Measurements from ENCODE around the gene MT2A. TPM values are rescaled to one million over a fixed set of nuclear protein-coding genes. Genes with fewer than 3 reads are reported as not detected.

Gene MT2A
- total RNA-seq, 1 donor from 2014 or later = 419 TPM

- no peak for DNase-seq (ENCODE audit: extremely low spot score, unreplicated experiment)
- Mint-ChIP-seq H3K9me3 (ENCODE audit: unreplicated experiment) (peaks cover 6% of the 10 kb centered on the region), H3K27me3 (ENCODE audit: unreplicated experiment) (peaks cover 16% of the 10 kb centered on the region)
Measured at GRCh38 chr16:56600398-56600999, 7.9 kb upstream of the MT2A start.

GRCh38 chr16:56601325-56601724 lies 7.1 kb upstream of the MT2A start:
- peaks cover 15% of the 10 kb centered on the region for H3K4me1 Mint-ChIP-seq (ENCODE audit: unreplicated experiment)
- peaks cover 6% of the 10 kb centered on the region for H3K9me3 Mint-ChIP-seq (ENCODE audit: unreplicated experiment)
- peaks cover 11% of the 10 kb centered on the region for H3K27me3 Mint-ChIP-seq (ENCODE audit: unreplicated experiment)
- H3K4me3 Mint-ChIP-seq (ENCODE audit: unreplicated experiment) = no peak overlapping the region
- no peak for DNase-seq (ENCODE audit: extremely low spot score, unreplicated experiment)
- no peaks in the 10 kb centered on the region for H3K36me3 Mint-ChIP-seq (ENCODE audit: unreplicated experiment)
- no peak for TF ChIP-seq CTCF (IDR thresholded peaks at IDR 0.05)
- H3K27ac Mint-ChIP-seq (ENCODE audit: unreplicated experiment) = no peak overlapping the region

More at GRCh38 chr16:56600398-56600999, 7.9 kb upstream of the MT2A start:
- no peak overlapping the region for H3K27ac Mint-ChIP-seq (ENCODE audit: unreplicated experiment)
- peak; percentile 69 for TF ChIP-seq CTCF (IDR thresholded peaks at IDR 0.05)
- peaks cover 7% of the 10 kb centered on the region for H3K4me1 Mint-ChIP-seq (ENCODE audit: unreplicated experiment)
- no peak overlapping the region for H3K4me3 Mint-ChIP-seq (ENCODE audit: unreplicated experiment)
- H3K36me3 Mint-ChIP-seq (ENCODE audit: unreplicated experiment) = no peaks in the 10 kb centered on the region

- Mint-ChIP-seq H3K27me3 (ENCODE audit: unreplicated experiment) (no peaks in the 10 kb centered on the region), H3K27ac (ENCODE audit: unreplicated experiment) (no peak overlapping the region), H3K4me3 (ENCODE audit: unreplicated experiment) (no peak overlapping the region), H3K4me1 (ENCODE audit: unreplicated experiment) (peaks cover 32% of the 10 kb centered on the region), H3K9me3 (ENCODE audit: unreplicated experiment) (no peaks in the 10 kb centered on the region), H3K36me3 (ENCODE audit: unreplicated experiment) (no peaks in the 10 kb centered on the region)
- no peak for DNase-seq (ENCODE audit: extremely low spot score, unreplicated experiment)
- TF ChIP-seq CTCF (IDR thresholded peaks at IDR 0.05) = peak; percentile 60
Measured at GRCh38 chr16:56603589-56603988, 4.8 kb upstream of the MT2A start.

- Mint-ChIP-seq H3K4me3 (ENCODE audit: unreplicated experiment) (no peak overlapping the region), H3K27ac (ENCODE audit: unreplicated experiment) (peak overlapping the region; percentile 50), H3K4me1 (ENCODE audit: unreplicated experiment) (peaks cover 32% of the 10 kb centered on the region), H3K27me3 (ENCODE audit: unreplicated experiment) (no peaks in the 10 kb centered on the region), H3K36me3 (ENCODE audit: unreplicated experiment) (no peaks in the 10 kb centered on the region), H3K9me3 (ENCODE audit: unreplicated experiment) (no peaks in the 10 kb centered on the region)
- no peak for DNase-seq (ENCODE audit: extremely low spot score, unreplicated experiment)
- TF ChIP-seq CTCF (IDR thresholded peaks at IDR 0.05) = no peak
Measured at GRCh38 chr16:56604966-56605365, 3.4 kb upstream of the MT2A start.

GRCh38 chr16:56605475-56605874 lies 2.9 kb upstream of the MT2A start:
- no peak overlapping the region for H3K4me3 Mint-ChIP-seq (ENCODE audit: unreplicated experiment)
- DNase-seq (ENCODE audit: extremely low spot score, unreplicated experiment) = no peak
- TF ChIP-seq CTCF (IDR thresholded peaks at IDR 0.05) = no peak
- peaks cover 37% of the 10 kb centered on the region for H3K4me1 Mint-ChIP-seq (ENCODE audit: unreplicated experiment)
- no peaks in the 10 kb centered on the region for H3K27me3 Mint-ChIP-seq (ENCODE audit: unreplicated experiment)
- peak overlapping the region; percentile 99 for H3K27ac Mint-ChIP-seq (ENCODE audit: unreplicated experiment)
- H3K9me3 Mint-ChIP-seq (ENCODE audit: unreplicated experiment) = no peaks in the 10 kb centered on the region
- H3K36me3 Mint-ChIP-seq (ENCODE audit: unreplicated experiment) = no peaks in the 10 kb centered on the region
